Esophagus (tissue), 2 donors: ENCODE measurements around the gene SLC35F3. TPM values are rescaled to one million over a fixed set of nuclear protein-coding genes. Genes with fewer than 3 reads are reported as not detected.
"Not testable (repeated sequence)": the region's sequence is repeated elsewhere in the genome, so short reads cannot be mapped to it uniquely, and the experiment has no call there.

Experiments
- H3K27ac ChIP-seq, 2 donors: one replicate each; pipeline ENCODE4 v1.5.1; 2013; ENCODE audit warnings: low read depth in 2 of 2, mild to moderate bottlenecking in 2 of 2, inconsistent platforms in 1 of 2, low read length in 1 of 2, moderate library complexity in 1 of 2
- H3K27me3 ChIP-seq, 2 donors: one replicate each; pipeline ENCODE4 v1.6.1; 2013; ENCODE audit warnings: low read length in 2 of 2, control low read depth in 1 of 2, mild to moderate bottlenecking in 1 of 2; ENCODE audit not compliant: insufficient read depth in 2 of 2, control insufficient read depth in 1 of 2
- H3K36me3 ChIP-seq, 2 donors: one replicate each; pipeline ENCODE4 v1.6.1; 2013; ENCODE audit warnings: low read length in 1 of 2; ENCODE audit not compliant: control insufficient read depth in 2 of 2, insufficient read depth in 2 of 2
- H3K4me1 ChIP-seq, 2 donors: one replicate each; pipeline ENCODE4 v1.6.1; 2013; ENCODE audit warnings: low read length in 1 of 2; ENCODE audit not compliant: control insufficient read depth in 2 of 2, insufficient read depth in 2 of 2
- H3K4me3 ChIP-seq, 2 donors: one replicate each; pipeline ENCODE4 v1.5.1; 2013; ENCODE audit warnings: low read length in 2 of 2, mild to moderate bottlenecking in 2 of 2, low read depth in 1 of 2, moderate library complexity in 1 of 2
- H3K9me3 ChIP-seq, 2 donors: one replicate each; pipeline ENCODE4 v1.6.1; 2013; ENCODE audit warnings: mild to moderate bottlenecking in 2 of 2, low read depth in 1 of 2, low read length in 1 of 2, moderate library complexity in 1 of 2; ENCODE audit not compliant: control insufficient read depth in 2 of 2, insufficient read depth in 1 of 2
- WGBS, 2 donors: extraction: QIAGEN DNeasy Blood & Tissue Kit; methylation state at CpG; one replicate each; pipeline ENCODE4 v1.1.7; 2013; 5-methylcytosine and 5-hydroxymethylcytosine counted together
- polyA plus RNA-seq, 2 donors: library from polyadenylated mRNA; stranded (reverse); fragments of 200-250 nt; gene quantifications; one replicate each; pipeline ENCODE4 v1.2.3, GENCODE V29; 2013
- donor health status: healthy with polysubstance abuse.
- donor health status: Bipolar disorder and iron deficiency.

The SLC35F3 gene
- polyA plus RNA-seq, 2 donors = 0.24 to 0.69 TPM

DNA sequence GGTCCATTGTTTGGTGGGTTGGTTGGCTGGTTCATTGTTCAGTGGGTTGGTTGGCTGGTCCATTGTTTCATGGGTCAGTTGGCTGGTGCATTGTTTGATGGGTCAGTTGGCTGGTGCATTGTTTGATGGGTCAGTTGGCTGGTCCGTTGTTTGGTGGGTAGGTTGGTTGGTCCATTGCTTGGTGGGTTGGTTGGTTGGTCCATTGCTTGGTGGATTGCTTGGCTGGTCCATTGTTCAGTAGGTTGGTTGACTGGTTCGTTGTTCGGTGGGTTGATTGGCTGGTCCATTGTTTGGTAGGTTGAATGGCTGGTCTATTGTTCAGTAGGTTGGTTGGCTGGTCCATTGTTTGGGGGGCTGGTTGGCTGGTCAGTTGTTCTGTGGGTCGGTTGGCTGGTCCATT is 343.3 kb downstream of the SLC35F3 start:
- H3K27me3 ChIP-seq, H3K36me3 ChIP-seq, H3K27ac ChIP-seq, H3K9me3 ChIP-seq, H3K4me1 ChIP-seq, H3K4me3 ChIP-seq: not testable (repeated sequence)
- WGBS, 2 donors = 87 to 95% methylated on average over 4 of the region's 4 CpGs

- WGBS, 2 donors = 78 to 85% methylated on average over 1 of the region's 1 CpG
- no peaks in the 10 kb centered on the region for H3K4me1 ChIP-seq
- no peak overlapping the region for H3K27ac ChIP-seq
- peaks cover 0 to 5% of the 10 kb centered on the region in 2 donors for H3K36me3 ChIP-seq
- H3K27me3 ChIP-seq = no peaks in the 10 kb centered on the region
- peaks cover 0 to 5% of the 10 kb centered on the region in 2 donors for H3K9me3 ChIP-seq
- no peak overlapping the region for H3K4me3 ChIP-seq
Observed at GRCh38 chr1:234250747-234251146, 346.3 kb downstream of the SLC35F3 start.

DNA sequence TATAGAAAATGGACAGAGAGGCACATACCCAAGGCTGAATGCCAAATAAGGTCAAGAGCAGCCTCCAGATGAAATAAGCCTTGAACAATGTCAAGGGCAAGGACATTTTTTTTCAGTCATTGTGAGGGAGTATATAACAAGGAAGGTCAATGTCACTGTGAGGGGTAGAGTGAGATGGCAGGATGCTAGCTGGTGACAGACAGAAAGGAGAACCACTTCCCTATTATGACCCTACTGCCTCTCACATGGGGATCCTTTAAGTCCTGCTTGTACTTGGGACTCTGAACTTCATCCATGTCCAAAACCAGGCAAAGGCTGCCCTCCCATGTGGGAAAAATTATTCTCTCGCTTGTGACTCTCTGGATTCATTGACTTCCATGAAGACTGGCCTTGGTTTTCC is 349.3 kb downstream of the SLC35F3 start:
- Histone ChIP-seq H3K4me1 (no peaks in the 10 kb centered on the region), H3K36me3 (peaks cover 0 to 5% of the 10 kb centered on the region in 2 donors), H3K4me3 (no peak overlapping the region), H3K27ac (no peak overlapping the region), H3K27me3 (no peaks in the 10 kb centered on the region), H3K9me3 (peaks cover 0 to 4% of the 10 kb centered on the region in 2 donors)
- WGBS, 2 donors = 95% methylated on average over 1 of the region's 1 CpG

GRCh38 chr1:234256359-234256758 is 351.9 kb downstream of the SLC35F3 start:
- Histone ChIP-seq H3K27me3 (no peaks in the 10 kb centered on the region), H3K9me3 (peaks cover 0 to 4% of the 10 kb centered on the region in 2 donors)
- WGBS, 2 donors = 56 to 75% methylated on average over 2 of the region's 2 CpGs

DNA sequence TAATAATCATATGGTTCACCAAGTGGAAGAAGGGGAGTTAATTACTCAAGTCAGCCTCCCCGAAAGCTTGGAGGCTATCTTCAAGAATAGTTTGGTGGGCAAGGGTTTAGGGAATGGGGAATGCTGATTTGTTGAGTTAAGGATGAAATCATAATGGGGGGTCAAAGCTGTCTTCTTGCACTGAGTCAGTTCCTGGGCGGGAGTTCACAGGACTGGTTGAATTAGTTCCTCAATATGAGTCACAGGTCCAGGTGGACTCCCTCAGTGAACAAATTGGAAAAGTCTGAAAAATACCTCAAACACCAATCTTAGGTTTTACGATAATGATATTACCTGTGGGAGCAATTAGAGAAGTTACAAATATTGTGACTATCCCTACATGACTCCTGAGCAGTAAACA is 353.6 kb downstream of the SLC35F3 start:
- no peak overlapping the region for H3K4me3 ChIP-seq
- no peaks in the 10 kb centered on the region for H3K4me1 ChIP-seq
- H3K36me3 ChIP-seq = peaks cover 0 to 5% of the 10 kb centered on the region in 2 donors
- no peaks in the 10 kb centered on the region for H3K27me3 ChIP-seq
- peaks cover 0 to 4% of the 10 kb centered on the region in 2 donors for H3K9me3 ChIP-seq
- H3K27ac ChIP-seq = no peak overlapping the region
- WGBS, 2 donors = 91% methylated on average over 3 of the region's 3 CpGs

More at GRCh38 chr1:234256359-234256758, 351.9 kb downstream of the SLC35F3 start:
- Histone ChIP-seq H3K4me1 (no peaks in the 10 kb centered on the region), H3K36me3 (peaks cover 0 to 5% of the 10 kb centered on the region in 2 donors), H3K4me3 (no peak overlapping the region), H3K27ac (no peak overlapping the region)

- Histone ChIP-seq H3K36me3 (no peaks in the 10 kb centered on the region), H3K27ac (no peak overlapping the region), H3K4me3 (no peak overlapping the region), H3K27me3 (no peaks in the 10 kb centered on the region), H3K4me1 (no peaks in the 10 kb centered on the region), H3K9me3 (peaks cover 0 to 4% of the 10 kb centered on the region in 2 donors)
- whole genome bisulfite sequencing, 2 donors = 49 to 54% methylated on average over 7 of the region's 7 CpGs
Observed at GRCh38 chr1:234260578-234260977, 356.1 kb downstream of the SLC35F3 start.

GRCh38 chr1:234261545-234261944 is 357.1 kb downstream of the SLC35F3 start:
- Histone ChIP-seq H3K36me3 (no peaks in the 10 kb centered on the region), H3K9me3 (peaks cover 0 to 4% of the 10 kb centered on the region in 2 donors), H3K4me3 (no peak overlapping the region), H3K4me1 (no peaks in the 10 kb centered on the region), H3K27ac (no peak overlapping the region), H3K27me3 (no peaks in the 10 kb centered on the region)
- WGBS, 2 donors = 82 to 87% methylated on average over 5 of the region's 5 CpGs

DNA sequence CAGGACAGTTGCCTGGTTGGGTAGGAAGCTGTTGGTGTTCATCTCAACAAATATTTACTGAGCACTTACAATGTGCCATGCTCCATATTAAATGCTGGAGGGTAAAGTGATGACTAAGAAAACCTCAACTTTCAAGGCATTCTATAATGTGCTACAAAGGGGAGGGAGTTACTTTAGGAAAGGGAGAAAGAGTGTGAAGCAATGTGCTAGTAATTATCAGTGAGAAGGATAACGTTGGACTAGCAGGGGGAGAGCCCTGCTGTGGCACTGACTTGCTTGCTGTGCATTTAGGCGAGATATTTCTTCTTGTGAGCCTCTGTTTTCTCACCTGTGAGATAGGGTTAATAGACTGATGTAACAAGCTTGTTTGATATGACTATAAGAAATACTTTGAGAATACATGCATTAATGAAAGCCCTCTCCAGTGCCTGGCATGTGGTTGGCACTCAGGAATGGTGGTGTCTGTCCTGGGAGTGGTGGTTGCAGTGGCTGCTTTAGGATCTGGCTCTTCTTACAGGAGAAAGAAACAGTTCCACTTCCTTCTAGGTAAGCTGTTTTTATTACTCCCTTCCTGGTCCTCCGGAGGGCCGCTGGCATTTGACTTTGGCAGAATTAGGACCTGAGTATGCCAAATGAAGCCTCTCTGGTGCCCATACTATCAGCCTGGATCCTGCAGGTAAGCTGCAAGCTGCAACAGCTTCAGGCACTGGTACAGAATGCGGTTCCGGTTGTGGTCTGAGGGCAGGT is 357.7 kb downstream of the SLC35F3 start:
- H3K36me3 ChIP-seq = no peaks in the 10 kb centered on the region
- peaks cover 0 to 4% of the 10 kb centered on the region in 2 donors for H3K9me3 ChIP-seq
- peak overlapping the region in 1 of 2 donors; percentile 28 for H3K27ac ChIP-seq
- no peaks in the 10 kb centered on the region for H3K27me3 ChIP-seq
- H3K4me1 ChIP-seq = no peaks in the 10 kb centered on the region
- WGBS, 2 donors = 47 to 54% methylated on average over 6 of the region's 6 CpGs
- H3K4me3 ChIP-seq = no peak overlapping the region

DNA sequence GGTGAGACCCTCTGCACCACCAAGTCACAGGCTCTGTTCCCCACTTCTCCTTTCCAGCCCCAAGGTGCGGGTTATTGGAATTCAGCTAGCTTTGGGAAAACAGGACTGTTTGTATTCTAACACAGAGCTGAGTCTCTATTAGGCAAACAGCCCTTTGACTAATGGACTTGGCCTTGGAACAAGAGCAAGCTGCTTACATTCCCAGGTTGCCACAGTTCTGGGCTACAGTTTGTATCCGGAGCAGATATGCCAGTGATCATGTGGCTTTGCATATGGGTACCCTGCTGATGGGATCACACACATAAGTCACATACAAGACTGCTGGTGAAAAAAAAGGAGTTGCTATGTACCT is 358.3 kb downstream of the SLC35F3 start:
- Histone ChIP-seq H3K36me3 (no peaks in the 10 kb centered on the region), H3K27me3 (no peaks in the 10 kb centered on the region), H3K4me1 (no peaks in the 10 kb centered on the region), H3K4me3 (no peak overlapping the region), H3K27ac (no peak overlapping the region), H3K9me3 (peaks cover 0 to 4% of the 10 kb centered on the region in 2 donors)
- 33 to 38% methylated on average over 2 of the region's 2 CpGs for WGBS, 2 donors

DNA sequence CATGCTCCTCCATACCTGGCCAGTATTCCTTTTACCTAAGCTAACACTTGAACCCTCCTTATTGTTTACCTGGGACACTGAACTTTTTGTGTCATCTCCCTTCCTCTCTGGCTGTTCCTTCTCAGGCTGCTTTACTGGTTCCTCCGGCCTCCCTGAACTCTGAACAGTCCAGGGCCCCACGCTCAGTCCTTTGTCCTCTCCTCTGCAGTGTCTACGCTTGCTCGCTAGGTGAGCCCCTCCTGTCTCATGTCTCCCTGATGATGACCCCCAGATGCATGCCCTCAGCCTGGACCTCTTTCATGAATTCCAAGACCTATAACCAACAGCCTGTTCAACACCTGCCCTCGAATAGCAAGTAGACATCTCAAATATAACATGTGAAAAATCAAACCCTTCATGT is 360.4 kb downstream of the SLC35F3 start:
- WGBS, 2 donors = 85 to 87% methylated on average over 5 of the region's 5 CpGs
- Histone ChIP-seq H3K27me3 (no peaks in the 10 kb centered on the region), H3K9me3 (no peaks in the 10 kb centered on the region), H3K36me3 (no peaks in the 10 kb centered on the region), H3K27ac (no peak overlapping the region), H3K4me1 (no peaks in the 10 kb centered on the region), H3K4me3 (no peak overlapping the region)
